GM15510 (cell line): Measurements from ENCODE around the gene HMGXB4.

ENCODE experiments used
- POLR2A ChIP-seq: IDR thresholded peaks from 3 replicates; pipeline ENCODE4 v1.6.1; 2011; ENCODE audit warnings: borderline replicate concordance; ENCODE audit not compliant: insufficient read length; ENCODE audit errors: extremely low read depth

HMGXB4 gene

DNA sequence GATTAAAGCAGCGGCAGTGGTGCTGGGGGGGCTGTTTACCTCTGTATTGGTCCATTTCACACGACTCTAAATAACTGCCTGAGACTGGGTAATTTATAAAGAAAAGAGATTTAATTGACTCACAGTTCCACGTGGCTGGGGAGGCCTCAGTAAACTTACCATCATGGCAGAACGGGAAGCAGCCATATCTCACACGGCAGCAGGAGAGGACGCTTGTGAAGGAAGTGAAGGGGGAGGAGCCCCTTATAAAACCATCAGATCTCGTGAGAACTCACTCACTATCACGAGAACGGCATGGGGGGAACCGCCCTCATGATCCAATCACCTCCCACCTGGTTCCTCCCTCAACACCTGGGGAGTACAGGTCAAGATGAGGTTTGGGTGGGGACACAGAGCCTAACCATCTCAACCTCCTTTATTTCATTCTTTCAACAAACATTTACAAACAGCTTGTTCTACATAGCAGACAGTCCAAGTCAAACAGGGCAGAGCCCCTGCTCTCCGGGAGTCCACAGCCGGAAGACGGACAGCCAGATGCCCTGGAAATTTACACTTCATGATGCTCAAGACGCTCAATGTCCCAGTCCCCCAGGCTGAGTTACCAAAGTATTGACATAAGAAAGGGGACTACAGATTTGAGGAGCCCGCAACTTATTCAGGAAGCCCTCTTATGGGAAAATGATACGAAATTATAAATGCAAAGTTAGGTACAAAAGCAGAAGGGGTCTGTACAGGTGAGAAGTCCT is 26.3 kb upstream of the HMGXB4 start:
- TF ChIP-seq POLR2A = no peak

DNA sequence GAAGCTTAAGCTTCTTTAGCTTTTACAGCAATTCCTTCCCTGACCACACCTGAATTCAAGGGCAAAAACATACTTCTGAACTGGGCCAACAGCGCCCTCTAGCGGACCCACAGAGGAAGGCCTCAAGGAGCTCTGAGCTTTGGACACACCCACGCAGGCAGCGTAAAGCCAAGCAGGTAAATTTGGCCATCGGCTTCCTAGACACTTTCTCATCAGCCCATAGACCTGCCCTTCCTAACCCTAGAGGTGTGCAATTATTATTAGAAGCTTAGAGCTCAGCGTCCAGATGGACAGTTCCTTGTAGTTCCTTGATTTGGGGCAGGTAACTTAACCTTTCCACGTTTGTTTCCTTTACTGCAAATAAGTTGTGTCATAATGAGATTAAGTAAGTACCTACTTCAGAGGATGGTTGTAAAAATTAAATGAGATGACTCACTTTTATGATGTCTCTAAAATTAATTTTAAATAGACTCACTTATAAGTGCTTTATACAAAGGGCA is 25.7 kb upstream of the HMGXB4 start:
- no peak for TF ChIP-seq POLR2A

- no peak for TF ChIP-seq POLR2A
Observed at GRCh38 chr22:35250156-35250555, 7.1 kb upstream of the HMGXB4 start.

- no peak for TF ChIP-seq POLR2A
Observed at GRCh38 chr22:35253946-35254345, 3.3 kb upstream of the HMGXB4 start.

- TF ChIP-seq POLR2A = no peak
Observed at GRCh38 chr22:35257002-35257320, 332 bp upstream of the HMGXB4 start.

DNA sequence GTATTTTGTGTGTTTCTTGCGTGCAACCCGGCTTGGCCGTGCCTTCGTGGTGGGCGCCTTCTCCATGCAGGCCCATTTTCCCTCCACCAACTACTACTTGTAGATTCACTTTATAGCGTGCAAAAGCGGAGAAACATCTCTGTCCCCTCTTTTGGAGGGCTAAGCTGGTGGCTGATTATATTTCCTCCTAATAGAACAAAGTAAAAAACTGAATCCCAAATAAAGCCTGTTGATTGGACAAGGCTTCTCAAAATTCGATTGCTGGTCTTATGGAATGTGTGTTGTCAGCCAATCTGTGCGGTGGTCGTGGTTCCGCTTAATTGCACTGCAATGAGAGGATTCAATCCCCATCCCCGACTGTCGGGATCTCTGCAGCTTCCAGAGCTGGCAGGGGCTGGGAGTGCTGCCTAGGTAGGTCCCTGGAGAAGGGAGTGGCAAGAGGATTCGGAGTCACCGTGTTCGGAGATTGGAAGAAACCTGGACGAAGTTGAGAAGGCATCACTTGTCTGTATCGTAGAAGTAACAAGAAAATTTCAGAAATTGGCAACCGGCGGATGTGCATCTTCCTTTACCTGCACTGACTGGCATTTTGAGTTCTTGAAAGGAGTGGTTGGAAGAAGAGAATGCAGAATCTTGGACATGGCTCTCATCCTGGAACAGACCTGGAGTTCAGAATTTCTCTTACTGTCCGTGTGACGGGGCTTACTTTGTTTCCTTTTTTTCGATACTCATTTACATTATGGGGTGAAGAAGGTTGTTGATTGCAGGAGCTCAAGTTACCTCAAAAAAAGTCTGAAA is 1.1 kb downstream of the HMGXB4 start:
- no peak for TF ChIP-seq POLR2A

GRCh38 chr22:35264986-35265385 is 7.7 kb downstream of the HMGXB4 start:
- no peak for TF ChIP-seq POLR2A

GRCh38 chr22:35266277-35266676 is 9.0 kb downstream of the HMGXB4 start:
- TF ChIP-seq POLR2A = no peak

- TF ChIP-seq POLR2A = no peak
Observed at GRCh38 chr22:35269630-35270029, 12.3 kb downstream of the HMGXB4 start.

- TF ChIP-seq POLR2A = no peak
Observed at GRCh38 chr22:35274154-35274871, 17.0 kb downstream of the HMGXB4 start.

GRCh38 chr22:35275580-35275979 is 18.3 kb downstream of the HMGXB4 start:
- no peak for TF ChIP-seq POLR2A

GRCh38 chr22:35276019-35276418 is 18.7 kb downstream of the HMGXB4 start:
- no peak for TF ChIP-seq POLR2A

- TF ChIP-seq POLR2A = no peak
Observed at GRCh38 chr22:35288116-35288515, 30.8 kb downstream of the HMGXB4 start.

DNA sequence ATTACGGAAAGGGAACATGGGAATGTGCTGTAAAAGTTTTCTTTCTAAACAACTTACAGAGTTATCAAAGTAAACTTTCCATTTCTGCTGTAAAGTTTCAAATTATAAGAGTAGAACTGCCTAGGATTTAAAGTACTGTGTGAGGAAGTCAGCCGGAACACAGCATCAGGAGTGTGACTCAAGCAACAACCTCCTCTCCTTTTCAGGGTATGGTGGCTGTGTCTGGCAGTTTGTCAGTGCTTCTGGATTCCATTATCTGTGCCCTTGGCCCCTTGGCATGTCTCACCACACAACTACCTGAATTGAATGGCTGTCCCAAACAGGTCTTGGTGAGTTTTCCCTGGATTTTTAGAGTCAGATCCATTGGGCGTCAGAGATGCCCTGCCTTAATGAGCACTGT is 35.5 kb downstream of the HMGXB4 start:
- TF ChIP-seq POLR2A = no peak

- no peak for TF ChIP-seq POLR2A
Observed at GRCh38 chr22:35296051-35296450, 38.8 kb downstream of the HMGXB4 start.
